HG03280 (cell line): ENCODE results near the gene PLEKHN1.

Source experiments
- ATAC-seq: cut with Tn5 transposase; IDR thresholded peaks from one replicate; pipeline ENCODE4 v1.9.1; 2021; ENCODE audit warnings: mild to moderate bottlenecking, moderate library complexity; ENCODE audit not compliant: unreplicated experiment

PLEKHN1 gene

GRCh38 chr1:960363-961131 is 5.7 kb upstream of the PLEKHN1 start, which contains the start of gene KLHL17:
Gene KLHL17 (plus strand): TSS chr1:960584. CDS start chr1:960694, 110 bp downstream.
- ATAC-seq, result no peak

DNA sequence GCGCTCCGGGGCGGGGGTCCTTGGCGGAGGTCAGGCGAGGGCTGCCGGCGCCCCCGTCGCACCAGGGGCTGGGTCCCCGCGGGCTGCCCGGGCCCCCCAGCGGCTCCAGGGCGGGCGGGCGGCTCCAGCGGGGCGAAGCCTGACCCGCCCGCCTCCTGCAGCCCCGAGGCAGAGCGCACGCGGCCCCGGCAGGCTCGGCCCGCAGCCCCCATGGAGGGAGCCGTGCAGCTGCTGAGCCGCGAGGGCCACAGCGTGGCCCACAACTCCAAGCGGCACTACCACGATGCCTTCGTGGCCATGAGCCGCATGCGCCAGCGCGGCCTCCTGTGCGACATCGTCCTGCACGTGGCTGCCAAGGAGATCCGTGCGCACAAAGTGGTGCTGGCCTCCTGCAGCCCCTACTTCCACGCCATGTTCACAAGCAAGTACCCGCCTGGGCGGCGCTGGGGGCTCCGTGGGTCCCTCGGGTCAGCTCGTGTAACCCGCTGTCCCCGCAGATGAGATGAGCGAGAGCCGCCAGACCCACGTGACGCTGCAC is 5.1 kb upstream of the PLEKHN1 start:
- no peak for ATAC-seq

GRCh38 chr1:962381-963300 is 3.6 kb upstream of the PLEKHN1 start:
- ATAC-seq, result no peak

- no peak for ATAC-seq
Measured at GRCh38 chr1:963301-963651, 3.0 kb upstream of the PLEKHN1 start.

- ATAC-seq, result no peak
Measured at GRCh38 chr1:963746-964525, 2.3 kb upstream of the PLEKHN1 start.

DNA sequence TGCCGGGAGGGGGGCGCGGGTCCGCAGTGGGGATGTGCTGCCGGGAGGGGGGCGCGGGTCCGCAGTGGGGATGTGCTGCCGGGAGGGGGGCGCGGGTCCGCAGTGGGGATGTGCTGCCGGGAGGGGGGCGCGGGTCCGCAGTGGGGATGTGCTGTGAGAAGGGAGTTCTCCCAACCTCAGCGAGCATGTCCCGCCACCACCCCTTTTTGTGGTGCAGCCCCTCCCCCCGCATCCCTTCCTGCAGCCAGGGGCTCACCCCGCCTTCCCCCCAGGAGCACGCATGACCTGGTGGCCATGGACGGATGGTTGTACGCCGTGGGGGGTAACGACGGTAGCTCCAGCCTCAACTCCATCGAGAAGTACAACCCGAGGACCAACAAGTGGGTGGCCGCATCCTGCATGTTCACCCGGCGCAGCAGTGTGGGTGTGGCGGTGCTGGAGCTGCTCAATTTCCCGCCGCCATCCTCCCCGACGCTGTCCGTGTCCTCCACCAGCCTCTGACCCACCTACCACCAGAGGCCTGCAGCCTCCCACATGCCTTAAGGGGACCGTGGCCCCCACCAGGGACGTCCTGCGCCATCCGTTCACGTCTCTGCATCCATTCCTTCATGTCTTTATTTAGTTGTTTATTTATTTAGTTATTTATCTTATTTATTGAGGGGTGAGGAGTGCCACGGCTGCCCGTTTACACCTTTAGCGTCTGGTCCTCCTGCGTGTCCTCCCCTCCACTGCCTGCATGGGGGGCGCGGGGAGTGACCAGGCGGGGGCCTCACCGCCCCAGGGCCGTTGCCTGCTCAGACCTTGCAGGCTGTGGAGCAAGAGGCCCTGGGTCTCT is 1.4 kb upstream of the PLEKHN1 start:
- ATAC-seq, result no peak

DNA sequence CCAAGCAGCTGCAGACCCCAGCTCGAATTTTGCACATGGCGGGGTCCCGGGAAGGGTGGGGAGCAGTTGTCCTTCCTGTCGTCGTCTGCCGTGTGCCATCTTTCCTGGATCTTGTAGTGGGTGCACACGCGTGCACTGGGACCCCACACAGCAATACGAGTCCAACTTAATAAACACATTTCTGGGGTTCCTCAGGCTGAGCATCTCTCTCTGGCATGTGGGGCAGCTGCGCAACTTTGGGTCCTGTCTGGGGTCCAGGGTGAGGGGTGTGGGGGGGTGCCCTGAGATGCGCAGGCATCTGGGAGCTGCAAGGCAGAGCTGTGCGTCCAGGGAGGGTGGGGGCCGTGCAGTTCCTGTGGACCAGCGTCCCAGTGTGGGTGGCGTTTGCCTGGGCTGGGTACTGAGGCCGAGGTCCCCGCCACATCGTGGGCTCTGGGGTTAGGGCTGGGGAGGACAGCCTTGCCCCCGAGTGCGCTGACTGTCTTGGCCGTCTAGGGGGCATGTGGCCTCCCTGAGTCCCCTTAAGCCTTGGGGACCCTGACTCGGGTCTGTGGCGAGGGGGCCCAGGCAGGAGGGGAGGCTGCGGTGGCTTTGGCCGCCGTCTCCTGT is 652 bp upstream of the PLEKHN1 start:
- ATAC-seq, result no peak

DNA sequence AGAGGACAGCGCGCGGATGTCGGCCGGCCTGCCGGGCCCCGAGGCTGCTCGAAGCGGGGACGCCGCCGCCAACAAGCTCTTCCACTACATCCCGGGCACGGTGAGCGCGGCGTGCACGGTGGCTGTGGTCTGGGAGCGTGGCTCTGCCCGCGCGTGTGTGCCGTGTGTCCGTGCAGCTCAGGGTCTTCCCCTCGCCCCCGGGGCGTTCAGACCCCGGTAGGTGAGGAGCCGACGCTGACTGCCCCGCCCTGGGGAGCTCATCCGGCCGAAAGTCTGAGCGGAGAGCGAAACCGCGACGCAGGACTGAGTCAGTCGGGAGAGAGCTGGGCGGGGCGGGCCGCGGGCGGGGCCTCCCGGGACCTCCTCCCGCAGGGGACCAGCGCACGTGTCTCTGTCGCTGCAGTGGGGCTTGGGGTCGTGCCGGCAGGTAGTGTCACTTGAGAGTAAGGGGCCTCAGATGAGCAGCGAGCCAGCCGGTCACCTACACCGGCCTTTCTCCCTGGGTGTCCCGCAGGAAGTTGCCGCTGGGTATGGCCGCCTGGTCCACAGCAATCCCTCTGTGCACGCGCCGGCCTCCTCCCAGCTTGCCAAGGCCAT is 520 bp downstream of the PLEKHN1 start:
- ATAC-seq, result peak; percentile 53

DNA sequence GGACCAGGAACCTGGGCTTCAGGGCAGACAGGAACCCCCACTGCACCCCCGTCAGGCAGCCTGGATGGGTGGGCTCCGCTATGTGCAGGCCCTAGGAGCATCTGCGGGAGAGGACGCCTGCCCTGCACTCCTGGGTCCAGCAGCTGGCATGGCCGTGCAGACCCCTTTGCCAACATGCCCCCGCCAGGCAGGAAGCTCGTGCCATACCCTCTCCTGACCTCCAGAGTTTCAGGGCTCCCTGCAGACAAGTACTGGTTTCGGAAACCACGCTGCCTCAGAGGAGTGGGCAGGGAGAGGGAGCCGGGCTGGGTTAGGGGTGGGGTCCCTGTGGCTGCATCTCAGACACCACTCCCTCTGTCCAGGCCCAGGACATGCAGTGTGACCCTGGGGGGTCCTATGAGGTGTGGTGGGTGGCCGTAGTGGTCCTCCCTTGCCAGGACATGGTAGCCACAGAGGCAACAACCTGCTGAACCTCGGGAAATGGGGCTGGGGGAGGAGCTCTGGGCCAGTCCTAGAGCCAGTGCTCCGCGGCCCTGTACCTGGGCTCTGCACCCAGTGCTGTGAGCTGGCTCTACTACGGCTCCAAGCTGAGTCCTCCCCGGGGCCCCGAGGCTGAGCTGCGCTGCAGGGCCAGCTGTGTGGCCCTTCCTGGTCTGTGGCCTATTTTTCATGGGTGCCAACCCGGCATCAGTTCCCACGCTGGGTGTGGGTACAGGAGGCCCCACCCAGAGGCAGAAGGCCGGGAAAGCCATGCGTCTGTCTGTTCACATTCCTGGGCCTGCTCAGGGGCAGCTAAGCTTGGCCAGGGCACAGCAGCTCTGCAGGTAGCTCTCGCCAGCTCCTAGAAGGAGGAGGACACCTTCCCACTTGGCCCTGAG is 1.4 kb downstream of the PLEKHN1 start:
- ATAC-seq, result no peak

GRCh38 chr1:969260-969855 is 3.1 kb downstream of the PLEKHN1 start:
- no peak for ATAC-seq

GRCh38 chr1:970242-970972 is 4.1 kb downstream of the PLEKHN1 start:
- no peak for ATAC-seq

DNA sequence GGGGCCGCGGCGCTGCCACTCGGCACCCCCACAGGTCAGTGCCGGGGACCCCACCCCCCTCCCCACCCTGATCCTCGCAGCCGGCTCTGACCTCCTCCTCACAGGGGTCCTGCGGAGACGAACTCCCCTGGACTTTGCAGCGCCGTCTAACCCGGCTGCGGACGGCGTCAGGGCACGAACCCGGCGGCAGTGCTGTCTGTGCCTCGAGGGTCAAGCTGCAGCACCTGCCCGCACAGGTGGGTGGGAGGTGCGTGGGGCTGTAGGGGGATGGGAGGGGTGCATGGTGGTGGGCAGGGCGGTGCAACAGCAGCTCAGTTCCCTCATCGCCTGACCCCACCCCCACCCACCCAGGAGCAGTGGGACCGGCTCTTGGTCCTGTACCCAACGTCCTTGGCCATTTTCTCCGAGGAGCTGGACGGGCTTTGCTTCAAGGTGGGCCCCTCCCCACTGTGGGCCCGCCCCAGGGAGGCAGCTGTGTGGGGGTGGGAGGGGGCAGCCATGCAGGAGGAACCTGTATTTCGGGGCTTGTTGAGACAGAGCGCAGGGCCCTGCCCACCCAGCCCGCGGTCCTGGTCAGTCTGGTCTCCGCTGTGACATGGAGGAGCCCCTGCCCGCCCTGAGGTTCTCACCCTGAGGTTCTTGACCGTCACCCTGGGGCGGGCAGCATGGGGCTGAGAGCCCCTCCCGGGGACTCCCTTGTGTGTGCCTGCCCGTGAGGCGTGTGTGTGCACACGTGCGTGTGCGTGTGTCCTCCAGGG is 4.9 kb downstream of the PLEKHN1 start:
- no peak for ATAC-seq

- no peak for ATAC-seq
Measured at GRCh38 chr1:971751-972506, 5.6 kb downstream of the PLEKHN1 start.

DNA sequence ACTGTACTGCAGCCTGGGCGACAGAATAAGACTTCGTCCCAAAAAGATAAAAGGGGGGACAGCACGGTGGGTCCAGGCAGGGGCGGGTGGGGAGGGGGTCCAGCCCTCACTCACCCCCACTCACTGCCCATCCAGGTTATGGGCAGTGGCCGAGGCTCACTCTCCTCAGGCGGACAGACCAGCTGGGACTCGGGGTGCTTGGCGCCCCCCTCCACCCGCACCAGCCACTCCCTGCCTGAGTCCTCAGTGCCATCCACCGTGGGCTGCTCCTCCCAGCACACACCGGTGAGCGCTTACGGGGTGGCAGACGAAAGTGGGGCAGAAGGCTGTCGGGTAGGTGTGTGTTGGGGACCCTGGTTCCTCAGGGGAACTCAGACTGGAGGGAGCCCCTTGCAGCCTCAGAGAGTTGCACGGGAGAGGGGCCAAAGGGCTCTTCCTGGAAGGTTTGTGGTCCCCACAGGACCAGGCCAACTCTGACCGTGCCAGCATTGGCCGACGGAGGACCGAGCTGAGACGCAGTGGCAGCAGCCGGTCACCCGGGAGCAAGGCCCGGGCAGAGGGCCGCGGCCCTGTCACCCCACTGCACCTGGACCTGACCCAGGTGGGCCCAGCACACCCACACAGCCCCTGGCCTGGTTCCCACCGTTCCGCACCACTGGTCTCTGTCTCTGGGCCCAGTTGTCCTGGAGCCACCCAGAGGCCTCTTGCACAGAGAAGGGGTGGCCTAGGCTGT is 6.6 kb downstream of the PLEKHN1 start:
- ATAC-seq, result no peak
